MM.1S (cell line): ENCODE results near the gene BMP2K.

Source experiments
- CTCF ChIP-seq: fragments of 300-600 bp; sonication (generic); IDR thresholded peaks from 2 replicates; pipeline ENCODE4 v1.5.1; 2016; ENCODE audit warnings: antibody characterized with exemption, low read length, mixed read lengths
- EZH2 ChIP-seq: fragments of 300-600 bp; sonication (generic); optimal IDR thresholded peaks from 2 replicates; pipeline ENCODE3; 2017; ENCODE audit warnings: low read depth, mild to moderate bottlenecking, antibody characterized with exemption, low read length, mixed read lengths
- EZH2phosphoT487 ChIP-seq: fragments of 300-600 bp; sonication (generic); IDR thresholded peaks from 2 replicates; pipeline ENCODE4 v1.6.1; 2018; ENCODE audit warnings: antibody characterized with exemption, low read length

DNA sequence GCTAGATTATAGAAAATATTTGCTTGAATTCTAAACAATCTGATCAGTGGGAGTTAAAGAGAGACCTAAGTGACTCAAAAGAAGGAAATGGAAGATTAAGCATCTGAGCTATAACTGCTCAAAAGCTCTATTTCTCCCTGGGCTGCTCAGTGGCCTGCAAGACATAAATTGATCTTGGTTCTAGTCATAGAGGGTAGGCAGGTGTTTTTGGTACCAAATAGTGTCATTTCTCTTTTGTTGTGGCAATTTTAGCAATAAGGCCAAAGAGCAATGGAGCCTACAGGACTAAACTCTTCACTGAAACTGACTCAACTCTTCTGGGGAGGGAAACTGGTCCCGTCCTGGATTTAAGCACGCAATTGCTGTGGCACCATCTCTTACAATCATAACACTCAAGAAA is 33.9 kb upstream of the BMP2K start:
- TF ChIP-seq EZH2 (no peak), CTCF (no peak), EZH2phosphoT487 (no peak)
